ENCODE data around the gene ZXDC.

The ZXDC gene

DNA sequence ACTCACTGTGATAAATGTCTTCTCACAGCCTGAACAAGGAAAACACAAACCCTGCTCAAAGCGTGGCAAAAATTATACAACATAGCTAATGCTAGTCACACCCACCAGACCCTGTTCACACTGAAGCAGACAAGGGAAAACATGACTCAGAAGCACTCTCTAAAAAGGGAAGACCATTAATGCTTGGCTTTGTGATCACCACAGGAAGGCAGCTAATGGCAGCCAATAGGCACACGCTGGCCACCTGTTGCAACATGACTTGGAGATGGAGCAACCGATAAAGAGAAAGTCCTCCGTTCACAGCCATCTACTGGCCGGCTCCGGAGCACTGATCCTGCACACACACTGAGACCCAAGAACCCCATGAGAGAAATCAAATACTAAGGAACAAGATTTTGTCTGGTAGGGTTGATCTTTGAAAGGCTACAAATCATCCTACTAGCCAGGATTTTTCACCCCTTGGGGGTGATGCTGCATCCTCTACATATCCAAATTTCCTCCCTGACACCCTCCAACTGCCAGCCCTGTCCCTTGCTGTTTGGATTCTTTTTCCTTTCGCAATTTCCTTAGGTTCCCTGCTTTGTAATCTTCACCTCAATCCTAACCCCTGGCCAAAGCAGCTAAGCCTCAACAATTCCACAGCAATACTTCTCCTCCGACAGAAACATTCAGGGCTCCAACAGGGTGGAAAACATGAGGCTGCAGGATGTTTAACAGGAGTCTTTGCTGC, 3.2 kb downstream of the ZXDC start:
- DNase-seq, result peak; percentile 79

DNA sequence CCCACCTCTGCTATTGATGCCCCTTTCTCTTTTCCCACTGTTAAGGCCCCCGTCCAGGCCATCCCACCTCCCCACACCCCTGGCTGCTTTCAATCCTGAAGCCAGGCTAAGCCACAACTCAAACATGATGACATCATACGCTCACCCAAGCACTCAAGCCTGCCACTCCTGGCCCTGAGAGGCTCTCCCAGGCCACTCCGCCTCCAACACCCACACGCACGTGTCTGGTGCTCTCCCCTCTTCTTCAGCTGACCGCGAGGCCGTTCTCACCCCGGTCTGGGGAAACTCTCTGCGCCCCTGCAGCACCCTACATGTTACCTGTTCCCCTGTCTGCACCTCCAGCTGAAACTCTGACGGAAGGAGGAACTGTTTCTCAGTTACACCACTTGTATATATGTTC, 6.2 kb downstream of the ZXDC start:
- DNase-seq, result no peak

DNA sequence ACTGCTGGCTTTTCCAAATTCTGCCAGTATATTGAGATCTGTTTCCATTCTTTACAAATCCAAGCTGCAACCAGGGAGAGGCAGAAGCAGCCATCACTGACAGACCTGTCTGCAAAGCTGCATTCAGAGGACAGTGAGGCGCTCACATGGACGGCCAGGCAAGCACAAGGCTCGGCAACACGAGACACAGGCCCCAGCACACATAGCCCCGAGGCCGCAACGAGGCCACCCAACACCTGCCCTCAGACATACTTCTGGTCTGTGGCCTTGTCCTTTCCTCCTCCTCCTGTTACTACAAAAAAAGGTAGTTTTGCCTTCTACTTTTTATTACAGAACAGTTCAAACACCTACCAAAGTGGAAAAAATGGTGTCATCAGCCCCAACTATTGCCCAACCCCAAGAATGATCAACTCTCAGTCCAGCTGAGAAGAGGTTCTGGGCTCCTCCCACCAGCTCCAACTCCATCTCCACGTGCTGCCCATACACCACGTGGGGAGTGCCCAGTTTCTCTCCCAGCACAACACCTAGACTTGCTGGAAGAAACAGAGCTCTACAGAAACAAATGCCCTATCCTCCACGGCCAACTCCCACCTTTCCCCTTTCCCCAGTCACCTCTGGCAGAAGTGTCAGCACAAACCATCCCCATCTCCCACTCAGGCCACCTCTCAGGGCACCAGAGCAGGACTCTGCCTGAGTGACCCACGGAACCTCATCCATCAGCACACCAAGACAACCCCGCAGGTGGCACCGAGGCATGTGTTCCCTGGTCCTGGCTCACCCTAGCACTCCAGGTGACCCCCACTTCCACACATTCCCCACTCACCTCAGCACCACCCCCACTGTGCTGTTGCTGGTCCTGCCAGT, 7.4 kb downstream of the ZXDC start:
- no peak for DNase-seq

DNA sequence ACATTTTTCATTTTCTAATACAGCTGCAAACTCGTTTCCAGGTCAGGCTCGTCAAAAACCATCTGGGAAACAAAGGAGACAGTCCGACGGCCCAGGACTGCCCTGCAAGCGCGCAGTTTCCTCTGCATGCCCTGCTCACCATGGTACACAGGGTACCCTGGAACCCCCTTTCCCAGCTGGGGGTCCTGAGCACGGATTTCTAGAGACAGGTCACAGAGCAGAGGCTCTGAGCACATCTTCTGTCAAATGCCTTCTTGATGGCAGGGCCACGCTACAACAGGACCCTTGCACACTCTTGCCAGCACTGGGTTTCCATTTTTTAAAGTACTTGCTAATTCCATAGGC, 8.1 kb downstream of the ZXDC start:
- DNase-seq, result no peak

DNA sequence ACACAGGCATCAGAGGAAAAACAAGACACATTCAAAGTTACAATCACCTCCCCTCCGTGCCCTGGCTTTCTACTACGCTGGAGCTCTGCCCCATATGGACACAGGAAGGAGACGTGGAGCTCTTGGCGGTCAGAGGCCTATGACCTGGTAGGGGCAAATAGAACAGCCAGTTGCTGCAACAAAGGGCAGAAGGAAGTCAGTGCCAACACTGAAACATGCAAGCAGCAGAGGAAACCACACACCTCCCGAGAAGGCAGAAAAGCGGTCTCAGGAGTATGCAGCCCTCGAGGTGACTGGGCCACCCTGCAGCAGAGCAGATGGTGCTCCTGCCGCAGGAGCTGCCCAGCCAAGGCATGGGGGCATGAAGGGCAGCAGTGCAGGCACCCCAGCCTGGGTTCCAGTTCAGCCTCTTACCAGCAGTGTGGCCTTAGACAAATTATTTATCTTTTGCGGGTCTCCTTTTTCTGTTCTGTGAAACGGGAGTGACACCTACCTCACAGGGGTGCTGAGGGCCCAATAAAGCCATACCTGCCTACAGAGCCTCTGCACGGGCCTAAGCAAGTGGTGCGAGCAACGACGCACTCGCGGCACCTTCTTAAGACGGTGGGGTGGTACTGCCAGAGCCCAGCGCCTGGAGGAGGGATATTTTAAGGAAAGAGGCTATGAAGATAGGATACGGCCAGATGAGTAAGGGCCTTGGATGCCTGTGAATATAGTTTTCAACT, 8.6 kb downstream of the ZXDC start:
- DNase-seq, result no peak

DNA sequence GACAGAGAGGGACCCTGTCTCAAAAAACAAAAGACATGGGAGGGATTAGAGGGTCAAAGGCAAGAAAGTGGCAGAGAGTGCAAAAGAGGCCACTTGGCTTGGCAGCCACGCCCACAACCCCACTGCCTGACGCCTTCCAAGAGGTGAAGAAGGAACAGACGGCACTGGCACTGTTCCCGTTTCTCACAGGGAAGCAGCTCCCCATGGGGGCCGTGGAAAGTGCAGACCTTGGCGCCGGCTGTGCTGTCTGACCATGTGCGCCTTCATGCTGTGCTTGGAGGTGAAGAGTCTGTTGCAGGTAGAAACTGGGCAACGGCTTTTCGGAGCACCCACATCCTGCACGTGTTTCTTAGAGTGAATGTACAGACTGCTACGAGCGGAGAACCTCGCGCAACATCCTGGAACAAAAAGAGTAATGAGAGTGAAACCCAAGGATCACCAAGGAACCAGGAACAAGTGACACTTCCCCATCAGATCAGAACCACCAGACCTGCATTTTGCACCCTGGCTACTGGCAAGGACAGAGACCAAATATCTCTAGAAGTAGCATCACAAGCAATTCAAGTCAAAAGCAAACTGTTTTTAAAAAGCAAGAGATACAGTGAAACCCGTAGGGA, 9.7 kb downstream of the ZXDC start:
- no peak for DNase-seq

DNA sequence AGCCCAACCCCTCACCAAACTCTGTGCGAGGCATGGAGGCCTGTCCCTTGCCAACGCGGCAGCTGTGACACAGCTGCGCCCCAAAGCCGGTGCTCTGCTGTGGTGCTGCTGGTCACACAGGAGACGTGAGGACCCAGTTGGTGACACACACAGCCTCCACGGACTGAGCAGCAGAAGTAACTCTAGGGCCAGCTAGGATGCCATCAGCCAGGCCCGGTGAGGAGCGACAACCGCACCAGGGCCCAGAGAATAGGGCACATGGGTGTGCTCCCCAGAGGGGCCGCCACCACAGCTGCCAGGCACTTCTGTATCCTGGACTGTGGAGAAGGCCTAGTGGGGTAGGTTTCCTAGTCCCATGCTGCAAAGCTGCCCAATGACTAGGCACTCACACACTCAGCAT, 10.7 kb downstream of the ZXDC start:
- no peak for DNase-seq

DNA sequence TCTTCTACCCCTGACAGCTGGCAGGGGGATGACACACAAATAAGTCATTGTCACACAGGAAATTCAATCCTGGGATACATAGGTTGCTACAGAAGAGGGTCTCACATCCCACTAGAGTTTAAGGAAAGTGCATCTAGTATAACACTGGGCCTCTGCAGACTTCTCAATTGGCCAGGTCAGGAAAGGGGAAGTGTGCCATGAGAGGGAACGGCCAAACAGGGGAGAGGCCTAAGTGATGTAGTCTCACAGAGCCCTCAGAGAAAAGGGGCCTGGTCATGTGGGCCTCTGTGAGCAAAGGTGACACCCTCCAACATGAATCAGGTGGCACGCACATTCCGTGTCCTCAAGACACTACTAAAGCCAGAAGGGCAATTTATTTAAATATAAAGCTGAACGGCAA, 11.2 kb downstream of the ZXDC start:
- DNase-seq, result no peak

DNA sequence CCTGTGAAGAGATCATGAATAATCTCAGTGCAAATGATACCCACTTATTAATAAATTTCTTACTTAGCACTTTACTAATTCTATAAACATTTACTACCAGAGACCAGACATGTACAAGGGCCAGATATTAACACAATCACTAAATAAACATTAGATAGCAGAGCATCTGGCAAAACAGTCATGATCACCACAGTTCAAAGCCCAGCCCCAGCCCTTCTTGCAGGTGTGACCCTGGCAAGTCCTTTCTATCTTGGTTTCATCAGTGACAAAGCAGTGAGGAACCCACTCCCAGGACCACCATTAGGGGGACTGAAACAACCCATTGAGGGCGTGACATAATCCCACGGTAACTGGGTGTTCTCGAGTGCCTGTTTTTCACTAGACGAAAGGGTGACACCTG, 11.6 kb downstream of the ZXDC start:
- no peak for DNase-seq

DNA sequence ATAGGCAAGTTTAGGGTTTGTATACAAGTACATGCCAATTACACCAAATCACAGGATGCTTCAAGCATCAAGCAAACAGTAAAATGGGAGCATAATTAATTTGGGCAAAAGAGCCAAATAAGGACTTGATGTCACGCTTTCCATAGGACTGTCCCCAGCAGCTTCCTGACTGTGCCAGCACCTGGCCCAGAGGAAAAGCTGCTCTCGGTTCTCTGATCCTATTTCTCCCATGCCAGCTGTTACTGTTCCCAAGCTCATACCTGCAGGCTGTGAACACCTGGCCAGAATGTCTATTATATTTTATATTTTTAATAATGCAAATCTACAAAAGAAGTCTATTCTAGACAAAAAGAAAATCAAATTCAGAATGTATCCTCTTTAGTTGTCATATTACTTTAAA, 12.2 kb downstream of the ZXDC start:
- no peak for DNase-seq

DNA sequence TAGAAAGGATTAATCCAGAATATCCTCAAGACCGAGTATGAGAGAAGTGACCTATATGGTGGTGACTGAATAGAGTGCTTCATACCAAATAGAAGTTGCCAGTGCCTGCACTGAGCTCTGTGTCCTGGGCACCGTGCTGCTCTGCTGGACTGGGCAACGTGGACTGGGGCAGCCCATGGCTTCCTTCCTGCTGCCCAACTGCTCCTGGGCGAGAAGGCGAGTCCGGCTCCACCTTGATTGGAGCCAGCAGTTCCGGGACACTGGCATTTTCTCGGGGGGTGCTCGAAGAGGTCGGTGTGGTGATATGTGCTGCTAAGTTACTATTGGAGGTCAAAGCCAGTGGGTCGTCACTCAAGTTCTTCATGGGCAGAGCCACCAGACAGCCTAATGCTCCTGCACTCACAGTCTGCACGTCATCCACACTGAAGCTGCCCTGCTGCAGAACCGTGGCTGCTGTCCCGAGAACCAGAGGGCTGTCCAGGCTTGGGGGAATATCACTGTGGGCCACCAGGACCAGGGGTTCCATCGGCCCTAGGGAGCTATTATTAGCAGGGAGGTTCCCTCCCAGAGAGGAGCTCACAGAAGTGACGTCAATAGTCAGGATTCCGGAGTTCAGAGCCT, 14.1 kb downstream of the ZXDC start:
- DNase-seq, result no peak

DNA sequence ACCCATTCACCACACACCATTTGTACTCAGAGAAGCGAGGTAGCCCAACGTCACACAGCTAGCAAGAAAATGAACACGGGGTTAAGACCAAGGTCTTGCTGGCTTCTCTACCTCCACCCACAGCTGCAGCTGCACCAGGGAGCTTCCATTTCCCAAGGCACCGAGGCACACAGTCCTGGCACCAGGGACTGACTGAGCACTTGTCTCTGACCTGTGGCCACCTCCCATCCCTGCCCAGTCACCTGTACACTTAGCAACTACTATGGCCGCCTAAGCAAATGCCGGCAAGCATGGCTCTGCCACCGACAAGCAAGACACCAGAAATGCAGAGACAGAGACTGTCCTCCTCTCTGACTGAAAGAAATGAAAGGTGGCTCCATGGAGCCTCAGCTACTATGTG, 15.3 kb downstream of the ZXDC start:
- DNase-seq, result no peak

DNA sequence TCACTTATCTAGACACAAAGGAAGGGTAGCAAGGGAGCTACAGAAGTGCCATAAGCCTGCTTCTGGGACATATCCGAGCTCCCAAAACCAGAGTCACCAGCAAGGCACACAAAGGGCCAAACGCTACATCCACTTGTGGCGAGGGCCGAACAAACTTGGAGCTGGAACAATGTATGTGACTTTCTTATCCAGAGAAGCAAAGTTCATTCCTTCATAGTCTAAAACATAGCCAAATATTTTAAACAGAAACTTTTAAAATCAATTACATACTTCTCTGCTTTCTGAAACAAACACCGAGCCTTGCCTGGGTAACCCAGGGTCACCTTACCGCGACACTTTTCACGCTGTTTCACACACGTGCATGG, 15.9 kb downstream of the ZXDC start:
- DNase-seq, result no peak

DNA sequence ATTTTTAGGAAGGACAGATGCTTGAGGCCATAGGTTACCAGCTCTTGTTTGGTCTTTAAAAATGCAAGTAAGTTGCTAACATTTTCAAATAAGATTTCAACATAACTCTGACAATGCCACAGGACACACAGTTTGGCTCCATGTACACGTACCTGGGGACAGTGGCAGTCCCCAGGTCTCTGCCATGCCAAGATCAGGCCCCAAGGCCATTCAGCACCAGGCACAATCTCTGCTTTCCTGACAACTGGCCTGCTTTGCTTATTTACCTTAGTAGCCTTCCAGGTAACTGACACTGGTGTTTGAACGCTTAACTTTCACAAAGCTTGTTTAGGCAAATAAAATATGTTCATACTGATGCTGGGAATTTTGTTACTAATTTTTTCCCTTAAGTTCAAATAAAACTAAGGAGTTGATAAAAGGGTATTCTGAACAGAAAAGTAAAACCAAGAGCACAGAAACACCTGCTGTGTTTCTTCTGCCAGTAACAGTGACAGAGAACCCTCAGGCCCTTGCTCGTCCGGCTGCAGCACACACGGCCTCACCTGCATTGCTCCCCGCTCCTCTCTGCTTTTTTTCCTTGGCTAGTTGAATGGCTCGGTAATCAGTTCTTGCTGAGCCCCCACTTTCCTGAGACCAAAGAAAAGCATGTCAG, 16.5 kb downstream of the ZXDC start:
- DNase-seq, result no peak

DNA sequence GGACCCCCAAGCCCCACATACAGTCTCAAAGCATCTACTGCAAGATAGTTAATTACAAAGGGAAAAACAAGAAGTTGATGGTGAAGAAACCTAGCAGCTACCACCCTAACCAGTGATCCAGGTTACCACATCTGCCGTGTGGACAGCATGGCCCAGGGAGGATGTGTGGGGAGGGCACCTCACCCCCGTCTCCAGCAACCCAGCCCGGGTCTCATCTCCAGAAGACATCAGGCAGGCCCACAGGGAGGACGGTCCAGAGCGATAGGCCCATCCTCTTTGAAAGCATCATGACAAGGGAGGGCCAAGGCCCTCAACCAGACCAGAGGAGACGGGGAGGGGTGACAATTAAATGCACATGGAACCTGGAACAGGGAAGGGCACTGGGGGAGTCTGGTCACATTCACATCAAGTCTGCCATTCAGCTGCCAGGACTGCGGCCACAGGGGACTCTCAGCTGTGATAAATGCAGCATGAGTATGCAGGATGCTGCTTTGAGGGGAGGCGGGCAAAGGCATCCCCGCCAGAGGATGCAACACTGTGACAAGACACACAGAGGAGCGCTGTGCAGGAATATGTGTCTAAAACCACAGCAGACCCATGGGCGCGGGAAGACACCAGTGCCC, 18.8 kb downstream of the ZXDC start:
- DNase-seq, result no peak

DNA sequence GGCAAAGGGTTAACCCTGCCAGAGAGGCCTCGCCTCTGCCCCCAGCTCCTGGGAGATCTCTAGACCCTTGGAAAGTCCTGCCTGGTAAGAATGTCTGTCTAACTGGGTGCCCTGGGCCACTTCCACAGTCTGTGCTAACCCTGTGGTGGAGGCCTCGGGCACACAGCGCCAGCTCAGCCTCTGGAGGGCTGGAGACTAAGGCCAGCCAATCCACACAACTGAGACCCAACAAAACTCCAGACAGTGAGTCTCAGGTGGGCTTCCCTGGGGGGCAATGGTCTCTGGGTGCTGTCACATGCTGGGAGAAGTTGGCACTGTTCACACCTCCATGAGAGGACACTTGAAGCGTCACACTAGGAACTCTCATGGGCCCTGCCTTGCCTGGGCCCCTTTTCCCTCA, 19.5 kb downstream of the ZXDC start:
- DNase-seq, result no peak

DNA sequence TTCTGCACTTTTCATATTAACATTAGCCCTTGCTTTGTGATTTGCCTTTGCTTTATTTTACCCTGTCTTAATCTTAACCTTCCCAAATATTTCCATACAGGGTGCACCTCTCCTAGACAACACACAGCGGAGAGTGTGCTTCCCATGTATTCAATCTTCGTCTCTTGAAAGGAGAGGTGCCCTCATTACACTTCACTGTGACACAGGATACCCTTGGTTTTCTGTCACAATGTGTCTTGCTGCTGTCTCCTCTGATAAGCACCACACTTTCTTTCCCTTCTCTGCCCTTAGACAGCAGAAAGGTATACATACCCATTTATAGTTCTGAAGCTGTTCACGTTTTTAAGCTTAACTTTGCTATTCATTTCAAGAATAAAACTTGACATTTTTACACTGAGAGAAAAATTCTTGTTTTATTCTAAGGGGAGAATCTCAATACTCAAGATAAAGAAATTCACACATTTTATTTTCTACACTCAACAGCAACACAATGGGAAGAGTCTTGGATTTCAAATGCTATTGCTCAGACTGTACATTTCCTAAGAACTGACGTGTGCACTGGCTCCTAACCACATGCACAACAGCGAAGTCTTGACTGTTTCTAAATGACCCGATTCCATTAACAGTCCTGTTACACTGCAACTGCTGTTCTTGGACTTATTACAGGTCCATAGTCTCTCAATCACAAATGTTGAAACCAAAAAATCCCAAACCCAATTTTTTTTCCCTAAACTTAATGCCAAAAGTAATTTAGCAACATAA, 21.1 kb downstream of the ZXDC start:
- DNase-seq, result no peak

DNA sequence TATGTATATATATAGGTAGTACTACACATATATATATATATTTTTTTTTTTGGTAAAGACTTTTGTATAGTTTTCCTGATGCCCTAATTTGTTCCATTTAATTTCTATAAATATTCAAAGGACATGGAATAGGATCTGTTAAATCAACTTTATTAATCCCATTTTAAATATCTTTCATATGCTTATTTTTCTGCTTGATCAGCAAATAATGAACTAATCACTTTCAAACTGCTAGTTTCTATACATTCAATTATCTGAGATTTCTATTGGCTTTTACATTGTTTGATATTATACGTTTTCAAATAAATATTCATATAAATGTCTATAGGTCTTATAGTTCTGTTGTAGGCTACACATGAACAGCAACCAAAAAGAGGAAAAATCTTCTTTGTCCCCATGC, 21.7 kb downstream of the ZXDC start:
- DNase-seq, result no peak

DNA sequence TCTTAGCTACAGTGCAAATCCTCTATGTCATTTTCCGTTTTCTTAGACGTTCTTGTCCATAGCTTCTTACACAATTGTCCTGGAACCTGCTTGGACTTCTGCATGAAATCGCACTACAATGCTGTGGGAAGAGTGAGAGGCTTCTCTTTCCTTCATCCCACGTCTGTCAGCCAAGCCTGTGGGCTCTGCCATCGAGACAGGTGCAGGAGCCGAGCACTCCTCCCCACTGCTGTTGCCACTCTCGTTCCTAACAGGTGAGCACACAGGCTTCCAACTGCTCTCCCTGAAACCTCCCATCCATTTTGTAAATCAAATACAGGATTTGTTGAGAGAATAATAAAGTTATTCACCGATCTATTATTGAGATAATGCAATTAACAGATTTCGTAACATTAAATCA, 23.5 kb downstream of the ZXDC start:
- no peak for DNase-seq

DNA sequence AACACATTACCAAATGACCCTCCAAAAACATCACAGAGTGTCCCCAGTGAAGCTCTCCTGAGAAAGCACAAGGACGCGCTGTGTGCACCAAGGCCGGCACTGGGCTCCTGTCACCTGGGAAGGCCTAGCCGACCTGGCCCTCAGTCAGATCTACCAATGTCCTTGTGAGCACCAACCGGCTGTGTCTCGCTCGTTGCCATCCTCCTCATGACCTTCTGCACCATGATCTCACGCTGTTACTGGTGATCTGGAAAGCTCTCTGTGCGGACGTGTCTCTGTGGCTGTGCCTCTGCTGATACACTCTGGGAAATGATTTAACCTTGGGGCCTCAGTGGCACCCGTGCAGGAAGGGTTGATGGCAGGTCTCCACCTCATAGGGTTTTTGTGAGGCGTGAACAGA, 24.2 kb downstream of the ZXDC start:
- no peak for DNase-seq

DNA sequence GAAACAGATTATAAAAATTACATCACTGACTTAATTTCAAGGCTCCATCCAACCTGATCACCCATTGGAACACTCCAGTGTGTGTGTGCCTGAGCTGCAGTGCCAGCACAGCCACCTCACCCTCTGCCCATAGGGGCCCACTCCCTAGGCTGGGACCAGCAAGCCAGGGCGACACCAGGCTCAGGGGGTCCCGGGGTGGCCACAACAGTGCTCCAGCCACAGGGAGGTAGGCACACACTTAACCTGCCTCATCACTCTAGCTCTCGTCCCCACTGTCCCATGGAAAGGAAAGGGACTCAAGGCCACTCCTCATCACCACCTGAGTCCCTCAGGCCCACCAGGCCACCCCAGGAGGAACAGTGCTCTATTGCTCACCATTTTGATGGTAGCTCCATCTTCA, 24.9 kb downstream of the ZXDC start:
- no peak for DNase-seq
